PC-3 (cell line): ENCODE measurements around the gene RERE. TPM values are rescaled to one million over a fixed set of nuclear protein-coding genes. Genes with fewer than 3 reads are reported as not detected.

ENCODE experiments used
- ATAC-seq: fragments of 200-7000 bp; cut with Tn5 transposase; 2 replicates; pipeline ENCODE4 v1.9.1; 2020; ENCODE audit warnings: mild to moderate bottlenecking, moderate library complexity
- BruUV-seq: library from RNA; stranded (reverse); fragments of 400-500 nt; replicated peaks from 2 replicates; lab custom pipeline; 2021; lab: Mats Ljungman, UMichigan
- CTCF ChIA-PET: fragments of 300-600 bp; sonication (Branson Sonifier 250); formaldehyde crosslinking; loops from one replicate; lab custom pipeline; 2022; ENCODE audit warnings: antibody characterized with exemption; lab: Charles Lee
- POLR2A ChIA-PET: fragments of 300-600 bp; sonication (Branson Sonifier 250); formaldehyde crosslinking; loops from one replicate; lab custom pipeline; 2022; ENCODE audit warnings: antibody characterized with exemption; ENCODE audit not compliant: unreplicated experiment; lab: Charles Lee
- DNase-seq: peaks from one replicate; pipeline ENCODE4 v3.0.0-alpha.2; 2015
- H2AFZ ChIP-seq: fragments of 300-600 bp; sonication (generic); 2 replicates; pipeline ENCODE4 v1.6.0; 2016; ENCODE audit warnings: antibody characterized with exemption, low read length
- H3F3A ChIP-seq: fragments of 300-600 bp; sonication (generic); one replicate; pipeline ENCODE4 v1.6.0; 2017; ENCODE audit warnings: antibody characterized with exemption, low read length, control low read depth, mild to moderate bottlenecking; ENCODE audit not compliant: unreplicated experiment
- H3K27ac ChIP-seq: fragments of 300-600 bp; sonication (generic); 2 replicates; pipeline ENCODE4 v1.5.1; 2016; ENCODE audit warnings: mild to moderate bottlenecking, low read length
- H3K27me3 ChIP-seq: fragments of 300-600 bp; sonication (generic); 2 replicates; pipeline ENCODE4 v1.6.1; 2016; ENCODE audit warnings: low read length, mixed read lengths
- H3K36me3 ChIP-seq: fragments of 300-600 bp; sonication (generic); 2 replicates; pipeline ENCODE4 v1.6.1; 2016; ENCODE audit warnings: low read depth, mixed run types, low read length, mixed read lengths
- H3K4me1 ChIP-seq: fragments of 300-600 bp; sonication (generic); 2 replicates; pipeline ENCODE4 v1.5.1; 2016; ENCODE audit warnings: low read length; ENCODE audit not compliant: insufficient read depth
- H3K4me2 ChIP-seq: fragments of 300-600 bp; sonication (generic); 2 replicates; pipeline ENCODE4 v1.6.0; 2016; ENCODE audit warnings: low read length
- H3K4me3 ChIP-seq: fragments of 300-600 bp; sonication (generic); 2 replicates; pipeline ENCODE4 v1.5.1; 2016; ENCODE audit warnings: mild to moderate bottlenecking, low read length, mixed read lengths
- H3K79me2 ChIP-seq: fragments of 300-600 bp; sonication (generic); 2 replicates; pipeline ENCODE4 v1.6.1; 2017; ENCODE audit warnings: low read length, mixed read lengths
- H3K9ac ChIP-seq: fragments of 300-600 bp; sonication (generic); 2 replicates; pipeline ENCODE4 v1.6.0; 2016; ENCODE audit warnings: mild to moderate bottlenecking, low read length
- H3K9me2 ChIP-seq: fragments of 300-600 bp; sonication (generic); replicated peaks from 2 replicates; pipeline ENCODE4 v1.6.1; 2016; ENCODE audit warnings: mixed run types, low read length, mixed read lengths
- H3K9me3 ChIP-seq: fragments of 300-600 bp; sonication (generic); 2 replicates; pipeline ENCODE4 v1.6.1; 2016; ENCODE audit warnings: low read length, mixed read lengths
- H4K20me1 ChIP-seq: fragments of 300-600 bp; sonication (generic); 2 replicates; pipeline ENCODE4 v1.6.1; 2016; ENCODE audit warnings: low read length, mixed read lengths
- CTCF ChIP-seq: fragments of 300-600 bp; sonication (generic); conservative IDR thresholded peaks from 2 replicates; pipeline ENCODE4 v1.5.1; 2017; ENCODE audit warnings: antibody characterized with exemption, low read depth, mild to moderate bottlenecking, low read length
- EZH2 ChIP-seq: fragments of 300-600 bp; sonication (generic); IDR thresholded peaks from one replicate; pipeline ENCODE4 v1.6.1; 2017; ENCODE audit warnings: antibody characterized with exemption, mild to moderate bottlenecking, low read length; ENCODE audit not compliant: unreplicated experiment
- EZH2phosphoT487 ChIP-seq: fragments of 300-600 bp; sonication (generic); IDR thresholded peaks from 2 replicates; pipeline ENCODE4 v1.6.1; 2018; ENCODE audit warnings: mild to moderate bottlenecking, antibody characterized with exemption, low read length, borderline replicate concordance
- intact Hi-C: fragments of 100-400 bp; cut with micrococcal nuclease; formaldehyde crosslinking; loops from 2 replicates; pipeline ENCODE4 v1.9.0; 2023
- total RNA-seq: library from RNA; depleted of rRNA; stranded (reverse); fragments of >200 nt; gene quantifications from 2 replicates; pipeline ENCODE4 v1.2.3, GENCODE V29; 2014

Gene RERE
- total RNA-seq, 1 experiment from 2014 or later, result 24.2 TPM

DNA sequence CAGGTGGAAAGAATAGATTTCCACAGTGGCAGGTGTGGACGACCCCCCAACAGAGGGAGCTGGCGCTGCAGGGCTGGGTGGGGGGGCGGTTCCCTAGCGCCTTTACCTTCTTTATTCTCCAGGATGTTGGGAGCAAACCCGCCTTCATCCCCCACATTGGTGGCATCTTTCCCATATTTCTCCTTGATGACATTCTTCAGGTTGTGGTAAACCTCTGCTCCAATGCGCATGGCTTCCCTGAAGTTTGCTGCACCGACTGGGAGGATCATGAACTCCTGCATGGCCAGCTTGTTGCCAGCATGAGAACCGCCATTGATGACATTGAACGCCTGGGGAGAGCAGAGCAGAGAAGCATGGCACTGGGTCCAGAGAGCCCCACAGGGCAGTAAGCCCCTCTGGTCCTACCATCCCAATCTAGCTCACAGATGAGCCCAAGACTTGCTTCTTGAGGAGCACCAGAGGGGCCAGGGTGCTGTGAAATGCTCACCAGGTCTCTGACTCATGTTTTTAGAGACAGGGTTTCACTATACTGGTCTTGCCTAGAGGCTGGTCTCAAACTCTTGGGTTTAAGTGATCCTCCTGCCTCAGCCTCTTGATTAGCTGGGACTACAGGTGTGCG is 48.8 kb upstream of the RERE start:
- intact Hi-C loops, result no loop called here
- peaks cover 16% of the 10 kb centered on the region for H3K4me1 ChIP-seq
- H3K9me2 ChIP-seq, result no peaks in the 10 kb centered on the region
- no peak overlapping the region for H2AFZ ChIP-seq
- DNase-seq (no peak), ATAC-seq (no peak)
- no TSS peak for BruUV-seq
- no peak overlapping the region for H3K4me3 ChIP-seq
- peaks cover 54% of the 10 kb centered on the region for H3K79me2 ChIP-seq
- H4K20me1 ChIP-seq, result peaks cover 89% of the 10 kb centered on the region
- ChIA-PET CTCF (no interaction called here), POLR2A (interaction anchor here (0.7 kb wide), 2 partner anchors 12 to 14 kb away, joined by 4 to 8 read pairs; partner anchors contain the start of gene ENO1)
- H3K9ac ChIP-seq, result no peak overlapping the region
- TF ChIP-seq EZH2 (no peak), EZH2phosphoT487 (no peak), CTCF (no peak)
- no peaks in the 10 kb centered on the region for H3K27me3 ChIP-seq
- H3K4me2 ChIP-seq, result no peak overlapping the region
- peaks cover 94% of the 10 kb centered on the region for H3K36me3 ChIP-seq
- peaks cover 64% of the 10 kb centered on the region for H3F3A ChIP-seq
- no peak overlapping the region for H3K27ac ChIP-seq
- H3K9me3 ChIP-seq, result no peaks in the 10 kb centered on the region

- CTCF ChIA-PET, result no interaction called here
- no peaks in the 10 kb centered on the region for H3K9me3 ChIP-seq
- DNase-seq (no peak), ATAC-seq (no peak)
- peaks cover 66% of the 10 kb centered on the region for H3F3A ChIP-seq
- H3K4me1 ChIP-seq, result peaks cover 1% of the 10 kb centered on the region; the same call in 1 of the 2 replicates
- H3K79me2 ChIP-seq, result peaks cover 40% of the 10 kb centered on the region
- H4K20me1 ChIP-seq, result peaks cover 86% of the 10 kb centered on the region
- POLR2A ChIA-PET, result no interaction called here
- H3K27ac ChIP-seq, result no peak overlapping the region
- no peak overlapping the region for H3K4me2 ChIP-seq
- H2AFZ ChIP-seq, result no peak overlapping the region
- H3K36me3 ChIP-seq, result peaks cover 93% of the 10 kb centered on the region
- no peak overlapping the region for H3K4me3 ChIP-seq
- H3K9ac ChIP-seq, result no peak overlapping the region
- H3K27me3 ChIP-seq, result no peaks in the 10 kb centered on the region
- intact Hi-C loops, result no loop called here
- no TSS peak for BruUV-seq
- H3K9me2 ChIP-seq, result no peaks in the 10 kb centered on the region
- TF ChIP-seq EZH2, result no peak
- no peak for TF ChIP-seq EZH2phosphoT487
- no peak for TF ChIP-seq CTCF
Measured at GRCh38 chr1:8864713-8865344, 47.4 kb upstream of the RERE start.

DNA sequence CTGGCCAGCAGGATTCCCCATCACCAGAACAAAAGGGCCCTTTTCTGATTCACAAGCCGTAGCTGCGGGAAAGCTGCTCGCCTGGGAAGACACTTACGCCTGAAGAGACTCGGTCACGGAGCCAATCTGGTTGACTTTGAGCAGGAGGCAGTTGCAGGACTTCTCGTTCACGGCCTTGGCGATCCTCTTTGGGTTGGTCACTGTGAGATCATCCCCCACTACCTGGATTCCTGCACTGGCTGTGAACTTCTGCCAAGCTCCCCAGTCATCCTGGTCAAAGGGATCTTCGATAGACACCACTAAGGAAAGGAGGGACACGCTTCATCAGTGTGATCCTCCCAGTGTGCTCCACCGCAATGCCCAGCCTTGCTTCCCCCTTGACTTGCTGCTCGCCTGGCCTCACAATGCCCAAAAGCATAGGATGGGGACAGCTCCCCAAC is 46.4 kb upstream of the RERE start:
- DNase-seq, result no peak
- POLR2A ChIA-PET, result interaction anchor here (0.8 kb wide), 1 partner anchor 83 kb away, joined by 4 read pairs; no protein-coding TSS in a partner anchor
- Histone ChIP-seq H3F3A (peaks cover 71% of the 10 kb centered on the region), H3K4me2 (no peak overlapping the region), H3K4me3 (no peak overlapping the region), H4K20me1 (peaks cover 85% of the 10 kb centered on the region), H3K79me2 (peaks cover 30% of the 10 kb centered on the region; the same call in 1 of the 2 replicates), H3K4me1 (0 out of 2 replicates have a peak, but pooled peaks cover under 1% of the 10 kb centered on the region), H3K36me3 (peaks cover 91% of the 10 kb centered on the region), H3K9me2 (no peaks in the 10 kb centered on the region), H3K9ac (no peak overlapping the region), H3K27me3 (no peaks in the 10 kb centered on the region), H2AFZ (no peak overlapping the region), H3K9me3 (no peaks in the 10 kb centered on the region), H3K27ac (no peak overlapping the region)
- intact Hi-C loops, result no loop called here
- no peak for TF ChIP-seq EZH2phosphoT487
- CTCF ChIA-PET, result no interaction called here
- no peak for ATAC-seq
- no TSS peak for BruUV-seq
